Tibial nerve (tissue), 4 donors: Measurements from ENCODE around the gene RUVBL1. TPM values are rescaled to one million over a fixed set of nuclear protein-coding genes. Genes with fewer than 3 reads are reported as not detected.

Experiments
- DNase-seq, 2 donors: peaks; one replicate each; pipeline ENCODE4 v3.0.0-alpha.2; 2019; ENCODE audit warnings: low spot score in 2 of 2
- H3K27ac ChIP-seq, 4 donors: fragments of 200-600 bp; sonication (generic) in 3 of 4; one replicate each; pipeline ENCODE4 v1.5.1; 2017 to 2019; ENCODE audit warnings: mild to moderate bottlenecking in 1 of 4
- H3K27me3 ChIP-seq, 2 donors: fragments of 200-600 bp; sonication (generic) in 1 of 2; one replicate each; pipeline versions ENCODE4 v1.5.1 to v1.6.0; 2017 to 2019
- H3K36me3 ChIP-seq, 3 donors: fragments of 200-600 bp; sonication (generic); one replicate each; pipeline ENCODE4 v1.5.1; 2018 to 2019
- H3K4me1 ChIP-seq, 4 donors: fragments of 200-600 bp; sonication (generic) in 3 of 4; one replicate each; pipeline ENCODE4 v1.5.1; 2017 to 2019
- H3K4me3 ChIP-seq, 4 donors: fragments of 200-600 bp; sonication (generic) in 3 of 4; one replicate each; pipeline ENCODE4 v1.5.1; 2017 to 2019; ENCODE audit warnings: mild to moderate bottlenecking in 1 of 4, moderate library complexity in 1 of 4
- H3K9me3 ChIP-seq, 4 donors: fragments of 200-600 bp; sonication (generic) in 3 of 4; one replicate each; pipeline ENCODE4 v1.5.1; 2017 to 2019
- EP300 ChIP-seq, 2 donors: sonication (generic); formaldehyde crosslinking; IDR thresholded peaks; one replicate each; pipeline ENCODE4 v1.6.1; 2017; ENCODE audit warnings: antibody characterized with exemption in 2 of 2, mild to moderate bottlenecking in 1 of 2
- POLR2A ChIP-seq, 2 donors: fragments of 450-650 bp; IDR thresholded peaks; one replicate each; pipeline ENCODE4 v1.6.1; 2017; ENCODE audit warnings: antibody characterized with exemption in 2 of 2, mild to moderate bottlenecking in 2 of 2, moderate library complexity in 2 of 2
- WGBS, 2 donors: methylation state at CpG; one replicate each; pipeline ENCODE4 v1.1.5; 2018; 5-methylcytosine and 5-hydroxymethylcytosine counted together
- total RNA-seq, 4 donors: library from RNA; depleted of rRNA; stranded (reverse); fragments of >200 nt; gene quantifications; one replicate each; pipeline ENCODE4 v1.1.0, GENCODE V29; 2016
- TF ChIP-seq, protein P1 (sequence below), 5 experiments: fragments of 200-600 bp in 3 of 5; fragments of 450-650 bp in 2 of 5; sonication (generic) in 3 of 5; IDR thresholded peaks; one replicate each; pipeline ENCODE4 v1.5.1; 2016 to 2019; ENCODE audit warnings: antibody characterized with exemption in 5 of 5, mild to moderate bottlenecking in 3 of 5, moderate library complexity in 2 of 5

The RUVBL1 gene
- total RNA-seq, 4 donors from 2014 or later = 29.7 to 41.7 (median 34.1) TPM

DNA sequence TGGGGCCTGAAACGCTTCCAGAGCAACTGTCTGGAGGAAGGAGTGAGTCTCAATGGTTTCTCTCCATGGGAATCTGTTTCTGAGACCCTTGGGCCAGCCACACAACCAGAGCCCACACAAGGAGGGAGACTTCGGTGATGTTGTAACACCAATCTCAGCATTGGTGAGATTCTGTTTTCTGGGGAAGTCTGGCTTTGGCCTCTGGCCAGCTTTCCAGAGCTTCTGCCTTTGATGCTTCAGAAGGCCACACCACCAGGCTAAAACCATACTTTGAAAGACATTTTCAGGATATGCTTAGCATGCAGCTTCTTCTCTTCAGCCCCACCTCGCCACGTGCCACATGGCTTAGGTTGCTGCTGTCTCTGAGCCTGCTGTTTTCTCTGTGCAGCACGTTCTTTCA, 26.0 kb upstream of the RUVBL1 start:
- Histone ChIP-seq H3K27me3 (no peaks in the 10 kb centered on the region), H3K9me3 (no peaks in the 10 kb centered on the region), H3K4me3 (no peak overlapping the region), H3K27ac (no peak overlapping the region), H3K36me3 (no peaks in the 10 kb centered on the region), H3K4me1 (peaks cover 0 to 7% (median 6%) of the 10 kb centered on the region in 4 donors)
- 75 to 80% methylated on average over 5 of the region's 5 CpGs for WGBS, 2 donors
- TF ChIP-seq EP300 (IDR thresholded peaks at IDR 0.05) (no peak), POLR2A (IDR thresholded peaks at IDR 0.05) (no peak)
- TF ChIP-seq, protein P1, sequence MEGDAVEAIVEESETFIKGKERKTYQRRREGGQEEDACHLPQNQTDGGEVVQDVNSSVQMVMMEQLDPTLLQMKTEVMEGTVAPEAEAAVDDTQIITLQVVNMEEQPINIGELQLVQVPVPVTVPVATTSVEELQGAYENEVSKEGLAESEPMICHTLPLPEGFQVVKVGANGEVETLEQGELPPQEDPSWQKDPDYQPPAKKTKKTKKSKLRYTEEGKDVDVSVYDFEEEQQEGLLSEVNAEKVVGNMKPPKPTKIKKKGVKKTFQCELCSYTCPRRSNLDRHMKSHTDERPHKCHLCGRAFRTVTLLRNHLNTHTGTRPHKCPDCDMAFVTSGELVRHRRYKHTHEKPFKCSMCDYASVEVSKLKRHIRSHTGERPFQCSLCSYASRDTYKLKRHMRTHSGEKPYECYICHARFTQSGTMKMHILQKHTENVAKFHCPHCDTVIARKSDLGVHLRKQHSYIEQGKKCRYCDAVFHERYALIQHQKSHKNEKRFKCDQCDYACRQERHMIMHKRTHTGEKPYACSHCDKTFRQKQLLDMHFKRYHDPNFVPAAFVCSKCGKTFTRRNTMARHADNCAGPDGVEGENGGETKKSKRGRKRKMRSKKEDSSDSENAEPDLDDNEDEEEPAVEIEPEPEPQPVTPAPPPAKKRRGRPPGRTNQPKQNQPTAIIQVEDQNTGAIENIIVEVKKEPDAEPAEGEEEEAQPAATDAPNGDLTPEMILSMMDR (IDR thresholded peaks at IDR 0.05) = no peak
- DNase-seq = peak in 1 of 2 donors; percentile 29

DNA sequence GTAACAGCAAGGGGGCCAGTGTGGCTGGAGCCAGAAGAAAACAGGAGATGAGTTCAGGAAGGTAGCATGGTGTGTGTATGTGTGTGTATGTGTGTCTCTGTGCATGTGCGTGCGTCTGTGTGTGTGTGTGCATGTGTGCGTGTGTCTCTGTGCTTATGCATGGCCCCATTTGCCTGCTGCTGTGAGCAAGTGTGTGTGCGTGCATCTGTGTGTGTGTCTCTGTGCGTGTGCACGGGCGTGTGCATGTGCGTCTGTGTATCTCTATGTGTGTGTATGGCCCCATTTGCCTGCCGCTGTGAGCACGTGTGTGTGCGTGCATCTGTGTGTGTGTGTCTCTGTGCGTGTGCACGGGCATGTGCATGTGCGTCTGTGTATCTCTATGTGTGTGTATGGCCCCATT, 22.6 kb upstream of the RUVBL1 start:
- H3K36me3 ChIP-seq = no peaks in the 10 kb centered on the region
- WGBS, 2 donors = 93 to 94% methylated on average over 10 to 14 of the region's 14 CpGs
- no peak for TF ChIP-seq EP300 (IDR thresholded peaks at IDR 0.05)
- no peak overlapping the region for H3K4me3 ChIP-seq
- no peaks in the 10 kb centered on the region for H3K9me3 ChIP-seq
- no peaks in the 10 kb centered on the region for H3K4me1 ChIP-seq
- H3K27ac ChIP-seq = no peak overlapping the region
- H3K27me3 ChIP-seq = no peaks in the 10 kb centered on the region
- DNase-seq = no peak

DNA sequence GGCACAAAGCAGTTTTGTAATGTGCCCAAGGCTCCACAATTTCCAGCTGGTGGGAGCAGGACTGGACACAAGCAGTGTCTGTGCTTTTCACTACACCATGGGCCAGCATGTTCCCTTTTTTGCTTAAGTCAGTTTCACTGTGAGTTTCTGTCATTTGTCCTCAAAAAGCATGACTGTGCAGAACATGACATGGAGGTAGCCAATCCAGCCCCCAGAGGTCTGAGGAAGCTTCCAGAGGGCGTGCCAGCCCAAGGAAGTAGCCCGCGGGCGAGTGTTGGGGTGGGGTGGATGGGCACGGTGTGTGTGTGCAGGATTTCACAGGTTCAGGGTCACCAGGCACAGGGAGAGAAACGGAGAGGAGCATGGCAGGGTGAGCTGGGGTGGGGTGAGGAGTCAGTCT, 21.7 kb upstream of the RUVBL1 start:
- 66 to 67% methylated on average over 6 of the region's 6 CpGs for WGBS, 2 donors
- Histone ChIP-seq H3K36me3 (no peaks in the 10 kb centered on the region), H3K27ac (no peak overlapping the region), H3K4me3 (no peak overlapping the region), H3K27me3 (no peaks in the 10 kb centered on the region), H3K9me3 (no peaks in the 10 kb centered on the region), H3K4me1 (no peaks in the 10 kb centered on the region)
- no peak for DNase-seq
- TF ChIP-seq, protein P1 (IDR thresholded peaks at IDR 0.05) = no peak
- TF ChIP-seq EP300 (IDR thresholded peaks at IDR 0.05) = no peak
- no peak for TF ChIP-seq POLR2A (IDR thresholded peaks at IDR 0.05)

DNA sequence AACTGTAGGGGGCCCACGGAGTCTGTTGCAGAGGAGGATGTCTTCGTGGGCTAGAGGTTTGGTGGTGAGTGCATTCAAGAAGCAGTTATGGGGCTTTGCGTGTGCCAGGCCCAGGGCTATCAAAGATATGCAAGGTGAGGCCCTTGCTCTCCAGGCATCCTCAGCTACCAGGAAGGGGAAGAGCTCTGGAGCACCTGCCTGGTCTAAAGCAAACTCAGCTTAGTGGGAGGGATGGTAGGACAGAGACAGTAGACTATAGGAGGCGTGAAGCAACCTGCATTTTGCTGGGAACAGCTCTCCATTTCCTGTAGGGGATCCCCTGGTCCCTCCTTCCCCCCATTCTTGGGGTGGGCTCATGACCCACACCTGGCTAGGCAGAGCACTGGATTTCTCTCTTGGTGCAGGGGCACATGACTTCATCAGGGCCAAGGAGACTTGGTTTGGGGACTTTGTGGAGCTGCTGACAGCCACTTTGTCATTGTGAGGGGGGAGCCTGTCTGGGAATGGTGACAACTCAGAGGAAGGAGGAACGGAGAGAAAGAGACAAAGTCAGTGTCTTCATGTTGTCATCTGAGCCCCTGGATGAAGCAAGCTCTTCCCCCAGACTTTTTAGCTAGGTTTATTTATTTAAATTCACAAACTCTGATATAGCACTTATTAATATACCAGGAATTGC, 21.0 kb upstream of the RUVBL1 start:
- WGBS, 2 donors = 65 to 69% methylated on average over 5 of the region's 5 CpGs

DNA sequence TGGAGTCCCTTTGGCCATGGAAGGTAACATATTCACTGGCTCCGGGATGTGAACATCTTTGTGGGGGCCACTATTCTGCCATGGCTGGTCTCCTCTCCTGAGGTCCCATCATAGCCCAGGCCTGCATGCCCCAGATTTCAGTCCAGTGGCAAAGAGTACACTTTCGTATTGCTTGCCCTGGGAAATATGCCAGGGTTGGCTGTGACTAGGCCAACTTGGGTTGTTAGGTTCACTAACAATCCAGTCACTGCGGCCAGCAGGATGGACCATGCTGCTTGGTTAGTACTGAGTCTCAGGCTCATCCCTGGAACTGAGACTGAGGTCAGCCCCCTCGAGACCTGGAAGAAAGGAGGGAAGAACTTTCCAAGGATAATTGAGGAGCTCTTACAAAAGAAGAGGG, 19.9 kb upstream of the RUVBL1 start:
- Histone ChIP-seq H3K9me3 (no peaks in the 10 kb centered on the region), H3K4me1 (no peaks in the 10 kb centered on the region), H3K4me3 (no peak overlapping the region), H3K36me3 (no peaks in the 10 kb centered on the region), H3K27ac (no peak overlapping the region), H3K27me3 (no peaks in the 10 kb centered on the region)
- WGBS, 2 donors = 70 to 81% methylated on average over 4 of the region's 4 CpGs
- TF ChIP-seq, protein P1 (IDR thresholded peaks at IDR 0.05) = no peak
- no peak for TF ChIP-seq POLR2A (IDR thresholded peaks at IDR 0.05)
- no peak for TF ChIP-seq EP300 (IDR thresholded peaks at IDR 0.05)
- DNase-seq = no peak

More for the DNA sequence above, 21.0 kb upstream of the RUVBL1 start:
- Histone ChIP-seq H3K27me3 (no peaks in the 10 kb centered on the region), H3K27ac (no peak overlapping the region), H3K36me3 (no peaks in the 10 kb centered on the region), H3K4me1 (no peaks in the 10 kb centered on the region), H3K4me3 (no peak overlapping the region), H3K9me3 (no peaks in the 10 kb centered on the region)
- TF ChIP-seq, protein P1 (IDR thresholded peaks at IDR 0.05) = no peak
- no peak for TF ChIP-seq POLR2A (IDR thresholded peaks at IDR 0.05)
- TF ChIP-seq EP300 (IDR thresholded peaks at IDR 0.05) = no peak
- DNase-seq = no peak
